Endothelial cell of umbilical vein (primary cell): ENCODE data around the gene CFAP70. TPM values are rescaled to one million over a fixed set of nuclear protein-coding genes. Genes with fewer than 3 reads are reported as not detected.
A peak's percentile ranks its signal among the peaks of the same experiment; 100 is the strongest.
"Not testable (repeated sequence)": the region's sequence is repeated elsewhere in the genome, so short reads cannot be mapped to it uniquely, and the experiment has no call there.

Source experiments
- BruUV-seq: library from RNA; stranded (reverse); fragments of 400-500 nt; replicated peaks from 2 replicates; lab custom pipeline; 2021; lab: Mats Ljungman, UMichigan
- CTCF ChIA-PET: fragments of 300-600, 350-600 bp; sonication (Branson Sonifier 250); formaldehyde crosslinking; loops from one replicate; lab custom pipeline; 2021; ENCODE audit warnings: antibody characterized with exemption, inconsistent platforms; lab: Charles Lee
- POLR2A ChIA-PET: fragments of 300-600, 350-600 bp; sonication (Branson Sonifier 250); formaldehyde crosslinking; loops from one replicate; lab custom pipeline; 2021; ENCODE audit warnings: antibody characterized with exemption, inconsistent platforms; lab: Charles Lee
- DNase-seq: peaks from one replicate; pipeline ENCODE4 v3.0.0-alpha.2; 2011; ENCODE audit warnings: low read depth, low spot score
- FAIRE-seq: peaks from 2 replicates; lab custom pipeline; 2011; peaks lifted over from hg19 to GRCh38; lab: Jason Lieb, UNC
- H2AFZ ChIP-seq: 2 replicates; pipeline ENCODE4 v1.6.0; 2012; ENCODE audit warnings: low read depth, low read length, control low read depth, inconsistent platforms
- H3K27ac ChIP-seq: 2 replicates; pipeline ENCODE4 v1.5.1; 2011; ENCODE audit warnings: low read depth, mild to moderate bottlenecking, control low read depth, low read length, moderate library complexity; ENCODE audit not compliant: insufficient read depth
- H3K27me3 ChIP-seq, 2 experiments: 2 replicates each; pipeline versions ENCODE4 v1.6.0 to v1.6.1; 2011; ENCODE audit warnings: low read length in 2 of 2, mixed read lengths in 1 of 2; ENCODE audit not compliant: control insufficient read depth in 2 of 2, insufficient read depth in 2 of 2
- H3K36me3 ChIP-seq, 2 experiments: 2 replicates in 1 of 2; 3 replicates in 1 of 2; pipeline ENCODE4 v1.5.1; 2011; ENCODE audit warnings: low read length in 2 of 2, mild to moderate bottlenecking in 1 of 2, moderate library complexity in 1 of 2; ENCODE audit not compliant: control insufficient read depth in 2 of 2, insufficient read depth in 2 of 2; ENCODE audit errors: extremely low read depth in 1 of 2
- H3K4me1 ChIP-seq: 3 replicates; pipeline ENCODE4 v1.5.1; 2011; ENCODE audit warnings: mild to moderate bottlenecking, low read length; ENCODE audit not compliant: control insufficient read depth, insufficient read depth; ENCODE audit errors: extremely low read depth
- H3K4me2 ChIP-seq: 2 replicates; pipeline ENCODE4 v1.6.1; 2011; ENCODE audit warnings: low read length, control low read depth, mixed read lengths; ENCODE audit not compliant: insufficient read depth
- H3K4me3 ChIP-seq, 3 experiments: fragments of 200-600 bp in 1 of 3; sonication (generic), shearing (Covaris generic) in 1 of 3; replicated peaks in 1 of 3; 2 replicates each; pipeline ENCODE4 v1.5.1; 2011 to 2016; ENCODE audit warnings: control low read depth in 3 of 3, low read length in 3 of 3, mild to moderate bottlenecking in 2 of 3, inconsistent platforms in 1 of 3, low read depth in 1 of 3, moderate library complexity in 1 of 3; ENCODE audit not compliant: insufficient read depth in 1 of 3
- H3K79me2 ChIP-seq: 2 replicates; pipeline ENCODE4 v1.6.0; 2012; ENCODE audit warnings: low read length, inconsistent platforms; ENCODE audit not compliant: control insufficient read depth, insufficient read depth
- H3K9ac ChIP-seq: replicated peaks from 2 replicates; pipeline ENCODE3; 2011; ENCODE audit warnings: low read length, control low read depth; ENCODE audit not compliant: insufficient read depth; ENCODE audit errors: extremely low read depth
- H3K9me1 ChIP-seq: replicated peaks from 3 replicates; pipeline ENCODE4 v1.6.0; 2011; ENCODE audit warnings: mild to moderate bottlenecking, low read length; ENCODE audit not compliant: control insufficient read depth, insufficient read depth; ENCODE audit errors: extremely low read depth
- H3K9me3 ChIP-seq: replicated peaks from 2 replicates; pipeline ENCODE4 v1.5.1; 2012; ENCODE audit warnings: low read length, inconsistent platforms; ENCODE audit not compliant: control insufficient read depth, insufficient read depth
- H4K20me1 ChIP-seq: replicated peaks from 2 replicates; pipeline ENCODE3; 2011; ENCODE audit warnings: mild to moderate bottlenecking, low read length; ENCODE audit not compliant: control insufficient read depth, insufficient read depth; ENCODE audit errors: extremely low read depth
- GATA2 ChIP-seq: IDR thresholded peaks from 2 replicates; pipeline ENCODE4 v1.7.0; 2011; ENCODE audit warnings: low read depth, mild to moderate bottlenecking, moderate library complexity, mixed read lengths, low read length; ENCODE audit not compliant: insufficient read length, insufficient read depth
- dilution Hi-C: fragments of 300-500 bp; cut with MboI; formaldehyde crosslinking; loops from one replicate; pipeline ENCODE4 v1.15.0; 2019; ENCODE audit warnings: low sequenced_read_pairs; ENCODE audit not compliant: extremely low pct_ligation_motif_present
- intact Hi-C: fragments of 100-400 bp; cut with micrococcal nuclease; formaldehyde crosslinking; loops from one replicate; pipeline ENCODE4 v1.10.0; 2022
- polyA plus RNA-seq, 4 experiments: library from polyadenylated mRNA; depleted of rRNA in 3 of 4; stranded (reverse) in 3 of 4; unstranded in 1 of 4; fragments of >200 nt; gene quantifications; 2 replicates each; pipeline versions ENCODE4 v1.2.1 to v1.2.3, GENCODE V29; 2011 to 2012; ENCODE audit warnings: missing spikeins in 1 of 4
- total RNA-seq: library from RNA; stranded (reverse); gene quantifications from 2 replicates; pipeline ENCODE4 v1.2.3, GENCODE V29; 2021

CFAP70 gene
- total and polyA plus RNA-seq, 2 donors (not counting 3 experiments of a cell fraction or from before 2014, with no cell fraction given), result 0.19 to 0.27 TPM

GRCh38 chr10:73258612-73259011 lies 100.1 kb downstream of the CFAP70 start:
- H3K36me3 ChIP-seq, CTCF ChIA-PET, H3K4me3 ChIP-seq, H3K4me2 ChIP-seq, H2AFZ ChIP-seq, intact Hi-C loops, H3K27ac ChIP-seq, H3K9me3 ChIP-seq, H3K9ac ChIP-seq, H3K9me1 ChIP-seq, FAIRE-seq, H3K27me3 ChIP-seq, H3K79me2 ChIP-seq, dilution Hi-C loops, POLR2A ChIA-PET, DNase-seq, H4K20me1 ChIP-seq, H3K4me1 ChIP-seq, BruUV-seq: not testable (repeated sequence)

DNA sequence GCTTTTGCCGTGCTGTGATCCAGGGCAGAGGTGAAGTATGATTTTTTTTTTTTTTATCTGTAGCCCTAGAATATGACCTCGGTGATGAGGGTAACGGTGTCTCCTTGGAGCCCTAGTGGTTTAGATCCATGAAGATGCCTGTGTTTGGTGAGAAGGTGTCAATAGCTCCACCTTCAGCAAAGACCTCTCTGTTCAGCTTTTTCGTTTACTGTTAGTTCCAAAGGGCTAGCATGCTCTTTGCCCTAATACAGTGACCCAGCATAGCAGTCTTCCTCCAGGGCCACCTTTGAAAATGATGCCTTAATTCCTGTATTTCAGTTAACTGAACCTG lies 105.5 kb downstream of the CFAP70 start:
- peaks cover 20% of the 10 kb centered on the region for H3K4me1 ChIP-seq
- H3K9me3 ChIP-seq, result no peaks in the 10 kb centered on the region
- no peaks in the 10 kb centered on the region for H3K9me1 ChIP-seq
- ChIA-PET POLR2A (interaction anchor here (1.4 kb wide), 1 partner anchor 85 kb away, joined by 3 read pairs; the partner anchor contains the start of gene FAM149B1), CTCF (interaction anchor here (1.9 kb wide), 1 partner anchor 10 kb away, joined by 13 read pairs; no protein-coding TSS in a partner anchor)
- dilution Hi-C loops (no loop called here), intact Hi-C loops (loop anchor here (5.0 kb wide), 1 partner anchor 104 kb away; the partner anchor contains the start of gene CFAP70)
- peak overlapping the region; percentile 60 to 91 (median 83) for H3K4me3 ChIP-seq
- no TSS peak for BruUV-seq
- DNase-seq, result no peak
- no peak for FAIRE-seq
- peak overlapping the region; percentile 41 for H3K4me2 ChIP-seq
- no peak for TF ChIP-seq GATA2
- peaks cover 24% of the 10 kb centered on the region for H3K79me2 ChIP-seq
- no peaks in the 10 kb centered on the region for H4K20me1 ChIP-seq
- no peaks in the 10 kb centered on the region for H3K27me3 ChIP-seq
- peak overlapping the region; percentile 40 for H2AFZ ChIP-seq
- peak overlapping the region; percentile 96 for H3K9ac ChIP-seq
- H3K27ac ChIP-seq, result peak overlapping the region; percentile 81
- peaks cover 2 to 6% of the 10 kb centered on the region in 2 experiments for H3K36me3 ChIP-seq
